Measurements from ENCODE around the gene NYAP2. TPM values are rescaled to one million over a fixed set of nuclear protein-coding genes. Genes with fewer than 3 reads are reported as not detected.

Gene NYAP2
- polyA plus RNA-seq, 3 donors: not detected

- Histone ChIP-seq H3K9me3 (replicated peaks in 1 of 2; ENCODE audit: control insufficient read depth in 1 of 2, insufficient read depth in 1 of 2, low read length in 2 of 2) (no peaks in the 10 kb centered on the region), H3K79me2 (ENCODE audit: insufficient read depth, low read length) (no peaks in the 10 kb centered on the region), H3K4me1 (ENCODE audit: control insufficient read depth in 1 of 2, insufficient read depth in 2 of 2, low read length in 2 of 2) (no peaks in the 10 kb centered on the region), H3K9ac (ENCODE audit: insufficient read depth, low read length, poor library complexity, severe bottlenecking) (no peak overlapping the region), H4K20me1 (ENCODE audit: insufficient read depth, low read length) (no peaks in the 10 kb centered on the region), H3K36me3 (replicated peaks in 1 of 2; ENCODE audit: control insufficient read depth in 1 of 2, insufficient read depth in 2 of 2, low read length in 2 of 2) (no peaks in the 10 kb centered on the region), H3K27ac (ENCODE audit: low read depth in 1 of 2, low read length in 2 of 2) (no peak overlapping the region), H3K27me3 (ENCODE audit: control insufficient read depth in 2 of 2, insufficient read depth in 2 of 2, low read length in 2 of 2) (no peaks in the 10 kb centered on the region), H3K4me3 (replicated peaks in 1 of 3; ENCODE audit: low read depth in 2 of 3, low read length in 3 of 3) (no peak overlapping the region), H3K4me2 (replicated peaks; ENCODE audit: extremely low read depth, low read length, poor library complexity, severe bottlenecking) (no peak overlapping the region), H2AFZ (ENCODE audit: insufficient read depth, low read depth, low read length, poor library complexity, severe bottlenecking) (no peak overlapping the region)
- intact Hi-C loops (cut with micrococcal nuclease): no loop called here
- H3K4me3 Mint-ChIP-seq: no peak overlapping the region
- H3K9me3 Mint-ChIP-seq: no peaks in the 10 kb centered on the region
- no peaks in the 10 kb centered on the region for H3K36me3 Mint-ChIP-seq
- H3K27me3 Mint-ChIP-seq (ENCODE audit: low read depth in 3 of 3): peaks cover 0 to 2% (median 0%) of the 10 kb centered on the region in 3 donors
- 100% methylated on average over 1 of the region's 6 CpGs for WGBS (ENCODE audit: insufficient coverage)
- DNase-seq: no peak
- H3K4me1 Mint-ChIP-seq: peaks cover 5% of the 10 kb centered on the region
- peak overlapping the region in 1 of 7 donors; percentile 48 for H3K27ac Mint-ChIP-seq
- no peak for TF ChIP-seq CTCF (IDR thresholded peaks at IDR 0.05)
These were observed 57.2 kb downstream of the NYAP2 start for GRCh38 chr2:225456619-225457260.

- no peaks in the 10 kb centered on the region for H4K20me1 ChIP-seq (ENCODE audit: insufficient read depth, low read length)
These were observed 58.0 kb downstream of the NYAP2 start for GRCh38 chr2:225457482-225457881.

More at GRCh38 chr2:225457482-225457881, 58.0 kb downstream of the NYAP2 start:
- H3K9me3 ChIP-seq (replicated peaks in 1 of 2; ENCODE audit: control insufficient read depth in 1 of 2, insufficient read depth in 1 of 2, low read length in 2 of 2): no peaks in the 10 kb centered on the region
- H3K4me1 ChIP-seq (ENCODE audit: control insufficient read depth in 1 of 2, insufficient read depth in 2 of 2, low read length in 2 of 2): no peaks in the 10 kb centered on the region
- H3K27ac ChIP-seq (ENCODE audit: low read depth in 1 of 2, low read length in 2 of 2): no peak overlapping the region
- peaks cover 0 to 2% (median 0%) of the 10 kb centered on the region in 3 donors for H3K27me3 Mint-ChIP-seq (ENCODE audit: low read depth in 3 of 3)
- H3K36me3 ChIP-seq (replicated peaks in 1 of 2; ENCODE audit: control insufficient read depth in 1 of 2, insufficient read depth in 2 of 2, low read length in 2 of 2): no peaks in the 10 kb centered on the region
- peaks cover 5% of the 10 kb centered on the region for H3K4me1 Mint-ChIP-seq
- H3K4me2 ChIP-seq (replicated peaks; ENCODE audit: extremely low read depth, low read length, poor library complexity, severe bottlenecking): no peak overlapping the region
- no peak for TF ChIP-seq CTCF (IDR thresholded peaks at IDR 0.05)
- no peaks in the 10 kb centered on the region for H3K27me3 ChIP-seq (ENCODE audit: control insufficient read depth in 2 of 2, insufficient read depth in 2 of 2, low read length in 2 of 2)
- H3K4me3 ChIP-seq (replicated peaks in 1 of 3; ENCODE audit: low read depth in 2 of 3, low read length in 3 of 3): no peak overlapping the region
- no peak overlapping the region for H3K27ac Mint-ChIP-seq
- H2AFZ ChIP-seq (ENCODE audit: insufficient read depth, low read depth, low read length, poor library complexity, severe bottlenecking): no peak overlapping the region
- no peak overlapping the region for H3K9ac ChIP-seq (ENCODE audit: insufficient read depth, low read length, poor library complexity, severe bottlenecking)
- H3K9me3 Mint-ChIP-seq: no peaks in the 10 kb centered on the region
- intact Hi-C loops (cut with micrococcal nuclease): no loop called here
- no CpG with 5 or more reads among the region's 1 CpG for WGBS (ENCODE audit: insufficient coverage)
- no peaks in the 10 kb centered on the region for H3K36me3 Mint-ChIP-seq
- no peak overlapping the region for H3K4me3 Mint-ChIP-seq
- no peaks in the 10 kb centered on the region for H3K79me2 ChIP-seq (ENCODE audit: insufficient read depth, low read length)
- DNase-seq: no peak
